ENCODE measurements around the gene SOCS1. TPM values are rescaled to one million over a fixed set of nuclear protein-coding genes. Genes with fewer than 3 reads are reported as not detected.

The SOCS1 gene
- total and polyA plus RNA-seq, 9 of the 15 experiments (the other 6 are each of a cell fraction or from before 2014, with no cell fraction given), result 0.04 to 7.5 (median 2.3) TPM

GRCh38 chr16:11283820-11284248, 27.8 kb upstream of the SOCS1 start:
- H3K9me3 ChIP-seq (replicated peaks; ENCODE audit: control insufficient read depth, insufficient read depth, low read depth, low read length), result no peaks in the 10 kb centered on the region
- ATAC-seq, result no peak; the same call in 2 of the 3 replicates
- CTCF ChIA-PET (ENCODE audit: low intra/inter-chr PET ratio), result no interaction called here
- in situ Hi-C loops (cut with MboI) (no loop called here), intact Hi-C loops (cut with micrococcal nuclease) (no loop called here)
- H3K4me2 ChIP-seq (ENCODE audit: insufficient read depth, low read length), result no peak overlapping the region
- H3K9me1 ChIP-seq (ENCODE audit: control insufficient read depth, insufficient read depth, low read length), result no peaks in the 10 kb centered on the region
- H3K27me3 ChIP-seq (ENCODE audit: control insufficient read depth in 2 of 2, insufficient read depth in 2 of 2, low read length in 2 of 2), result peaks cover 40 to 42% of the 10 kb centered on the region in 2 experiments; a peak in 4 of 5 replicates
- no peaks in the 10 kb centered on the region for H3K79me2 ChIP-seq (ENCODE audit: control insufficient read depth, insufficient read depth, low read length)
- no peak overlapping the region for H3K27ac ChIP-seq (ENCODE audit: extremely low read depth, low read depth, low read length)
- no peak overlapping the region for H3K9ac ChIP-seq (ENCODE audit: insufficient read depth in 1 of 2, low read depth in 2 of 2, low read length in 2 of 2)
- BruUV-seq (replicated peaks), result no TSS peak
- FAIRE-seq, result no peak
- no peaks in the 10 kb centered on the region for H3K36me3 ChIP-seq (ENCODE audit: control insufficient read depth, insufficient read depth, low read length)
- POLR2A ChIA-PET, result interaction anchor here (0.6 to 1.5 kb wide), 6 partner anchors 11 to 875 kb away, joined by 3 to 6 read pairs (median 4); partner anchors contain the start of genes PRM3 and SOCS1
- no peak overlapping the region for H3K4me3 ChIP-seq
- peaks cover 6% of the 10 kb centered on the region; the same call in 1 of the 2 replicates for H4K20me1 ChIP-seq (replicated peaks; ENCODE audit: control insufficient read depth, insufficient read depth, low read length)
- TF ChIP-seq, protein P1, sequence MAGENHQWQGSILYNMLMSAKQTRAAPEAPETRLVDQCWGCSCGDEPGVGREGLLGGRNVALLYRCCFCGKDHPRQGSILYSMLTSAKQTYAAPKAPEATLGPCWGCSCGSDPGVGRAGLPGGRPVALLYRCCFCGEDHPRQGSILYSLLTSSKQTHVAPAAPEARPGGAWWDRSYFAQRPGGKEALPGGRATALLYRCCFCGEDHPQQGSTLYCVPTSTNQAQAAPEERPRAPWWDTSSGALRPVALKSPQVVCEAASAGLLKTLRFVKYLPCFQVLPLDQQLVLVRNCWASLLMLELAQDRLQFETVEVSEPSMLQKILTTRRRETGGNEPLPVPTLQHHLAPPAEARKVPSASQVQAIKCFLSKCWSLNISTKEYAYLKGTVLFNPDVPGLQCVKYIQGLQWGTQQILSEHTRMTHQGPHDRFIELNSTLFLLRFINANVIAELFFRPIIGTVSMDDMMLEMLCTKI (IDR thresholded peaks at IDR 0.05; ENCODE audit: partially characterized antibody), result no peak
- TF ChIP-seq HDGF (IDR thresholded peaks at IDR 0.05) (no peak), TRIM24 (IDR thresholded peaks at IDR 0.05) (no peak), REST (IDR thresholded peaks at IDR 0.05; ENCODE audit: borderline replicate concordance) (peak; percentile 80), REST (CRISPR knock-in tag; IDR thresholded peaks at IDR 0.05; ENCODE audit: low read depth) (no peak), CEBPB (tag; IDR thresholded peaks at IDR 0.05) (peak; percentile 50; the same call in 1 of the 2 replicates), CTCF (IDR thresholded peaks at IDR 0.05 in 2 of 3, conservative IDR thresholded peaks at IDR 0.05 in 1 of 3; ENCODE audit: insufficient read depth in 2 of 3, low read depth in 1 of 3, low read length in 3 of 3) (0 out of 6 replicates have a peak, but pooled peaks of 2 of the 3 experiments have one; percentile 9 to 10)
- TF ChIP-seq, protein P2, sequence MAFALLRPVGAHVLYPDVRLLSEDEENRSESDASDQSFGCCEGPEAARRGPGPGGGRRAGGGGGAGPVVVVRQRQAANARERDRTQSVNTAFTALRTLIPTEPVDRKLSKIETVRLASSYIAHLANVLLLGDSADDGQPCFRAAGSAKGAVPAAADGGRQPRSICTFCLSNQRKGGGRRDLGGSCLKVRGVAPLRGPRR (CRISPR knock-in tag; IDR thresholded peaks at IDR 0.05), result no peak
- H2AFZ ChIP-seq (ENCODE audit: low read depth, low read length), result no peak overlapping the region
- DNase-seq (ENCODE audit: extremely low read depth in 1 of 4, low spot score in 3 of 4), result no peak
- peaks cover 0 to 4% of the 10 kb centered on the region in 2 experiments; a peak in 2 of 5 replicates for H3K4me1 ChIP-seq (replicated peaks in 1 of 2; ENCODE audit: control insufficient read depth in 2 of 2, insufficient read depth in 2 of 2, low read length in 2 of 2)
- 6% methylated on average over 4 of the region's 4 CpGs for WGBS (ENCODE audit: insufficient coverage, low coverage, missing lambda C conversion rate)

All from K562 (cell line).